ENCODE measurements around the gene RPS2. TPM values are rescaled to one million over a fixed set of nuclear protein-coding genes. Genes with fewer than 3 reads are reported as not detected.

RPS2 gene
- total RNA-seq, 1 experiment from 2014 or later = 4,395 TPM

DNA sequence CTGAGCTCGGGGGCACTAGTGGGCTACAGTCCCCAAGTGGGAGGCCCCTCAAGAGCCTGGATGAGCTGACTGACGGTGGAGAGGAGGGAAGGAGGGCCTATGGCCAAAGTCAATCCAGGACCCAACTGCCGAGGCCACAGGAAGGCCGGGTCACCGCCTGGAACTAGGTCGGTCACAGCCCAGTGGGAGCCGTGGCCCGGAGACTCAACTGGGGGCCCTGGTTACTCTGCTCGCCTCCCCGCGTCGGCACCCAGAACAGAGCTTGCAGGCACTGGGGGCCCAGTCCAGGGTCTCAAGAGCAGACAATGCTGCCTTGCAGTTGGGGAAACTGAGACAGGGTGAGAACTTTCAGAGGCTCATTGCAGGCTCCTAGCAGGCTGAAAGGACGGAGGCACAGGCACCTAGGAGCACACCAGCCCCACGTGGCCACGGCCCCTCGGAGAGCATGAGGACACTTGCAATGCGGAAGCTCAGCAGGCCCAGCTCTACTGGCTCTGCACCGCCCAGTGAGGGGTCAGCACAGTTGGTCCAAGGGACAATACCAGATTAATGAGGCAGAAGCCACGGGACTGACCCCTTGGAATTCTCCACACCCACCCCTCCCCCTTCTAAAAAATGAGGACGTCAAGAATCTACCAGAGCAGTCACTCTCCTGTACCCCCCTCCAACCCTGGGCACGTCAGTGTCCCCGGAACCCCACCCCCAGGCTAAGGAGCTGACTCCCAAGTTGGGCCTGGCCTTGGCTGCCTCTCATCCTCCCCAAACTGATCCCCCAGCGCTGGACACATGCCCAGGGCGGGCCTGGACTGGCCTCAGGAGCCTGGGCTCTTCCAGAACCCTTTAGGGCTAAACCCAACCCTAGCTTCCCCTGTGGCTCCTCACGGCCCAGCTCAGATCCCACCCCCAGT, 48.6 kb downstream of the RPS2 start:
- peaks cover 31% of the 10 kb centered on the region for H3K4me1 Mint-ChIP-seq
- POLR2A ChIA-PET = no interaction called here
- H3K4me3 Mint-ChIP-seq = no peak overlapping the region
- ATAC-seq (no peak), DNase-seq (ENCODE audit: low spot score) (no peak)
- H3K27ac Mint-ChIP-seq = no peak overlapping the region
- TF ChIP-seq, protein P1, sequence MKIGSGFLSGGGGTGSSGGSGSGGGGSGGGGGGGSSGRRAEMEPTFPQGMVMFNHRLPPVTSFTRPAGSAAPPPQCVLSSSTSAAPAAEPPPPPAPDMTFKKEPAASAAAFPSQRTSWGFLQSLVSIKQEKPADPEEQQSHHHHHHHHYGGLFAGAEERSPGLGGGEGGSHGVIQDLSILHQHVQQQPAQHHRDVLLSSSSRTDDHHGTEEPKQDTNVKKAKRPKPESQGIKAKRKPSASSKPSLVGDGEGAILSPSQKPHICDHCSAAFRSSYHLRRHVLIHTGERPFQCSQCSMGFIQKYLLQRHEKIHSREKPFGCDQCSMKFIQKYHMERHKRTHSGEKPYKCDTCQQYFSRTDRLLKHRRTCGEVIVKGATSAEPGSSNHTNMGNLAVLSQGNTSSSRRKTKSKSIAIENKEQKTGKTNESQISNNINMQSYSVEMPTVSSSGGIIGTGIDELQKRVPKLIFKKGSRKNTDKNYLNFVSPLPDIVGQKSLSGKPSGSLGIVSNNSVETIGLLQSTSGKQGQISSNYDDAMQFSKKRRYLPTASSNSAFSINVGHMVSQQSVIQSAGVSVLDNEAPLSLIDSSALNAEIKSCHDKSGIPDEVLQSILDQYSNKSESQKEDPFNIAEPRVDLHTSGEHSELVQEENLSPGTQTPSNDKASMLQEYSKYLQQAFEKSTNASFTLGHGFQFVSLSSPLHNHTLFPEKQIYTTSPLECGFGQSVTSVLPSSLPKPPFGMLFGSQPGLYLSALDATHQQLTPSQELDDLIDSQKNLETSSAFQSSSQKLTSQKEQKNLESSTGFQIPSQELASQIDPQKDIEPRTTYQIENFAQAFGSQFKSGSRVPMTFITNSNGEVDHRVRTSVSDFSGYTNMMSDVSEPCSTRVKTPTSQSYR (CRISPR knock-in tag; IDR thresholded peaks at IDR 0.05) = no peak
- no peak for TF ChIP-seq MYBL2 (CRISPR knock-in tag; IDR thresholded peaks at IDR 0.05)
- TF ChIP-seq, protein P2, sequence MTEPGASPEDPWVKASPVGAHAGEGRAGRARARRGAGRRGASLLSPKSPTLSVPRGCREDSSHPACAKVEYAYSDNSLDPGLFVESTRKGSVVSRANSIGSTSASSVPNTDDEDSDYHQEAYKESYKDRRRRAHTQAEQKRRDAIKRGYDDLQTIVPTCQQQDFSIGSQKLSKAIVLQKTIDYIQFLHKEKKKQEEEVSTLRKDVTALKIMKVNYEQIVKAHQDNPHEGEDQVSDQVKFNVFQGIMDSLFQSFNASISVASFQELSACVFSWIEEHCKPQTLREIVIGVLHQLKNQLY (CRISPR knock-in tag; IDR thresholded peaks at IDR 0.05) = no peak
- no peak for TF ChIP-seq CREM (CRISPR knock-in tag; IDR thresholded peaks at IDR 0.05)
- CTCF ChIA-PET = interaction anchor here (0.6 to 1.6 kb wide), 13 partner anchors 10 to 1239 kb away, joined by 3 to 16 read pairs (median 4); partner anchors contain the start of gene ABCA3
- H3K36me3 Mint-ChIP-seq = no peaks in the 10 kb centered on the region
- peaks cover 64% of the 10 kb centered on the region for H3K27me3 Mint-ChIP-seq (ENCODE audit: low read depth)
- H3K9me3 Mint-ChIP-seq = no peaks in the 10 kb centered on the region

DNA sequence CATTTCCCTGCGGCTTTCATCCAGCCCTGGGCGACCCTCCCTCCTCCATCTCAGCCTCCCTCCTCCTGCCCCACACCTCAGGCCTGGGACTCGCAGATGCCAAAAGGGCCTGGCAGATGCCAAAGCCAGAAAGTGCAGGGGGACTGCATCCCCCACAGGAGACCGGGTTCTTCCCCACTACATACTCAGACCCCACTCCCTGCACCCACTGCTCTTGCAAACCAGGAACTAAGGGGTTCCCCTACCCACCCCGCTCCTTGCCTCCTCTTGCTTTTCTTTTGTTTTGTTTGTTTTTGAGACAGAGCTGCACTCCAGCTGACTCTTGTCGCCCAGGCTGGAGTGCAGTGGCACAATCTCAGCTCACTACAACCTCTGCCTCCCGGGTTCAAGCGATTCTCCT, 49.6 kb downstream of the RPS2 start:
- ChIA-PET POLR2A (no interaction called here), CTCF (interaction anchor here (0.6 to 1.8 kb wide), 4 partner anchors 9 to 425 kb away, joined by 3 to 11 read pairs (median 4); partner anchors contain the start of gene ABCA3)
- Mint-ChIP-seq H3K27me3 (ENCODE audit: low read depth) (peaks cover 54% of the 10 kb centered on the region), H3K4me1 (peaks cover 23% of the 10 kb centered on the region), H3K27ac (no peak overlapping the region), H3K4me3 (no peak overlapping the region), H3K9me3 (no peaks in the 10 kb centered on the region), H3K36me3 (no peaks in the 10 kb centered on the region)
- DNase-seq (ENCODE audit: low spot score) (no peak), ATAC-seq (no peak)
- TF ChIP-seq, protein P3, sequence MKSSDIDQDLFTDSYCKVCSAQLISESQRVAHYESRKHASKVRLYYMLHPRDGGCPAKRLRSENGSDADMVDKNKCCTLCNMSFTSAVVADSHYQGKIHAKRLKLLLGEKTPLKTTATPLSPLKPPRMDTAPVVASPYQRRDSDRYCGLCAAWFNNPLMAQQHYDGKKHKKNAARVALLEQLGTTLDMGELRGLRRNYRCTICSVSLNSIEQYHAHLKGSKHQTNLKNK (CRISPR knock-in tag; IDR thresholded peaks at IDR 0.05) = no peak
- TF ChIP-seq ELF4 (CRISPR knock-in tag; IDR thresholded peaks at IDR 0.05; ENCODE audit: low read depth) (no peak), SP1 (CRISPR knock-in tag; conservative IDR thresholded peaks at IDR 0.05) (no peak), JUN (CRISPR knock-in tag; IDR thresholded peaks at IDR 0.05) (no peak), KAT7 (CRISPR knock-in tag; IDR thresholded peaks at IDR 0.05; ENCODE audit: borderline replicate concordance) (no peak), ZNF121 (CRISPR knock-in tag; IDR thresholded peaks at IDR 0.05) (no peak), FOXJ3 (CRISPR knock-in tag; IDR thresholded peaks at IDR 0.05; ENCODE audit: borderline replicate concordance) (no peak), ETV6 (CRISPR knock-in tag; IDR thresholded peaks at IDR 0.05) (no peak), NR2C2 (CRISPR knock-in tag; IDR thresholded peaks at IDR 0.05) (no peak), GABPB1 (CRISPR knock-in tag; IDR thresholded peaks at IDR 0.05) (no peak), SMAD4 (CRISPR knock-in tag; IDR thresholded peaks at IDR 0.05) (no peak)
- TF ChIP-seq, protein P4, sequence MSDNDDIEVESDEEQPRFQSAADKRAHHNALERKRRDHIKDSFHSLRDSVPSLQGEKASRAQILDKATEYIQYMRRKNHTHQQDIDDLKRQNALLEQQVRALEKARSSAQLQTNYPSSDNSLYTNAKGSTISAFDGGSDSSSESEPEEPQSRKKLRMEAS (CRISPR knock-in tag; IDR thresholded peaks at IDR 0.05) = no peak
- TF ChIP-seq, protein P2 (CRISPR knock-in tag; IDR thresholded peaks at IDR 0.05) = no peak
- TF ChIP-seq, protein P5, sequence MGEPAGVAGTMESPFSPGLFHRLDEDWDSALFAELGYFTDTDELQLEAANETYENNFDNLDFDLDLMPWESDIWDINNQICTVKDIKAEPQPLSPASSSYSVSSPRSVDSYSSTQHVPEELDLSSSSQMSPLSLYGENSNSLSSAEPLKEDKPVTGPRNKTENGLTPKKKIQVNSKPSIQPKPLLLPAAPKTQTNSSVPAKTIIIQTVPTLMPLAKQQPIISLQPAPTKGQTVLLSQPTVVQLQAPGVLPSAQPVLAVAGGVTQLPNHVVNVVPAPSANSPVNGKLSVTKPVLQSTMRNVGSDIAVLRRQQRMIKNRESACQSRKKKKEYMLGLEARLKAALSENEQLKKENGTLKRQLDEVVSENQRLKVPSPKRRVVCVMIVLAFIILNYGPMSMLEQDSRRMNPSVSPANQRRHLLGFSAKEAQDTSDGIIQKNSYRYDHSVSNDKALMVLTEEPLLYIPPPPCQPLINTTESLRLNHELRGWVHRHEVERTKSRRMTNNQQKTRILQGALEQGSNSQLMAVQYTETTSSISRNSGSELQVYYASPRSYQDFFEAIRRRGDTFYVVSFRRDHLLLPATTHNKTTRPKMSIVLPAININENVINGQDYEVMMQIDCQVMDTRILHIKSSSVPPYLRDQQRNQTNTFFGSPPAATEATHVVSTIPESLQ (CRISPR knock-in tag; IDR thresholded peaks at IDR 0.05) = no peak
- TF ChIP-seq, protein P6, sequence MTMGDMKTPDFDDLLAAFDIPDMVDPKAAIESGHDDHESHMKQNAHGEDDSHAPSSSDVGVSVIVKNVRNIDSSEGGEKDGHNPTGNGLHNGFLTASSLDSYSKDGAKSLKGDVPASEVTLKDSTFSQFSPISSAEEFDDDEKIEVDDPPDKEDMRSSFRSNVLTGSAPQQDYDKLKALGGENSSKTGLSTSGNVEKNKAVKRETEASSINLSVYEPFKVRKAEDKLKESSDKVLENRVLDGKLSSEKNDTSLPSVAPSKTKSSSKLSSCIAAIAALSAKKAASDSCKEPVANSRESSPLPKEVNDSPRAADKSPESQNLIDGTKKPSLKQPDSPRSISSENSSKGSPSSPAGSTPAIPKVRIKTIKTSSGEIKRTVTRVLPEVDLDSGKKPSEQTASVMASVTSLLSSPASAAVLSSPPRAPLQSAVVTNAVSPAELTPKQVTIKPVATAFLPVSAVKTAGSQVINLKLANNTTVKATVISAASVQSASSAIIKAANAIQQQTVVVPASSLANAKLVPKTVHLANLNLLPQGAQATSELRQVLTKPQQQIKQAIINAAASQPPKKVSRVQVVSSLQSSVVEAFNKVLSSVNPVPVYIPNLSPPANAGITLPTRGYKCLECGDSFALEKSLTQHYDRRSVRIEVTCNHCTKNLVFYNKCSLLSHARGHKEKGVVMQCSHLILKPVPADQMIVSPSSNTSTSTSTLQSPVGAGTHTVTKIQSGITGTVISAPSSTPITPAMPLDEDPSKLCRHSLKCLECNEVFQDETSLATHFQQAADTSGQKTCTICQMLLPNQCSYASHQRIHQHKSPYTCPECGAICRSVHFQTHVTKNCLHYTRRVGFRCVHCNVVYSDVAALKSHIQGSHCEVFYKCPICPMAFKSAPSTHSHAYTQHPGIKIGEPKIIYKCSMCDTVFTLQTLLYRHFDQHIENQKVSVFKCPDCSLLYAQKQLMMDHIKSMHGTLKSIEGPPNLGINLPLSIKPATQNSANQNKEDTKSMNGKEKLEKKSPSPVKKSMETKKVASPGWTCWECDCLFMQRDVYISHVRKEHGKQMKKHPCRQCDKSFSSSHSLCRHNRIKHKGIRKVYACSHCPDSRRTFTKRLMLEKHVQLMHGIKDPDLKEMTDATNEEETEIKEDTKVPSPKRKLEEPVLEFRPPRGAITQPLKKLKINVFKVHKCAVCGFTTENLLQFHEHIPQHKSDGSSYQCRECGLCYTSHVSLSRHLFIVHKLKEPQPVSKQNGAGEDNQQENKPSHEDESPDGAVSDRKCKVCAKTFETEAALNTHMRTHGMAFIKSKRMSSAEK (CRISPR knock-in tag; IDR thresholded peaks at IDR 0.05; ENCODE audit: borderline replicate concordance) = no peak
- TF ChIP-seq, protein P7, sequence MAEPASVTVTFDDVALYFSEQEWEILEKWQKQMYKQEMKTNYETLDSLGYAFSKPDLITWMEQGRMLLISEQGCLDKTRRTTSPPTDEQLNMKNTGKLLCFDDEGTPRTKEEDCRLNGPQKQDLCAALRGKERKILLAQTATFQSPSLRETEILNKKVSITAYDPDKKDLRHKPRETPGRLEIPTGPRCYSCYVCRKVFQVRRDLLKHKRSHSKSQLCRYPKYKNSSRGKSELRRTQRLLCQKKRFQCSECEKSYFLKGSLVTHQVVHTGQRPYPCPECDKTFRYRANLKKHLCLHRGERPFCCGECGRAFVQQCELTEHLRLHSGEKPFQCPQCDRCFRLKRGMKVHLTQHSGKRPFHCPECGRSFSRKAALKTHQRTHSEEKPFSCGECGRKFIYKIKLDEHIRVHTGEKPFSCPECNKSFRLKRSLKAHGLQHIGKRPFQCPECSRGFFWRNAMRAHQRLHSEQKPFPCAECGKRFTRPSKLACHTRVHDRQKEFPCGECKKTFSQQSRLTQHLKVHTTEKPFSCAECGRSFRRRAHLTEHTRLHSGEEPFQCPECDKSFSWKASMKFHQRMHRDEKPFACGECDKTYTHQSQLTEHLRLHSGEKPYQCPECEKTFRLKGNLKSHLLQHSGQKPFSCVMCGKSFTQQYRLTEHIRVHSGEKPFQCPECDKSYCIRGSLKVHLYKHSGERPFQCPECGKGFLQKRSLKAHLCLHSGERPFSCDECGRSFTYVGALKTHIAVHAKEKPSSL (CRISPR knock-in tag; conservative IDR thresholded peaks at IDR 0.05) = no peak
